K562 (cell line): Measurements from ENCODE around the gene SLC1A4. TPM values are rescaled to one million over a fixed set of nuclear protein-coding genes. Genes with fewer than 3 reads are reported as not detected.

Experiments
- DIDO1 ChIP-seq: fragments of 450-650 bp; IDR thresholded peaks from 2 replicates; pipeline ENCODE4 v1.6.1; 2016; ENCODE audit warnings: low read depth, missing biosample characterization, missing genetic modification characterization
- KLF1 ChIP-seq: fragments of 450-650 bp; IDR thresholded peaks from 2 replicates; pipeline ENCODE4 v1.6.1; 2016; ENCODE audit warnings: missing genetic modification characterization, missing compliant biosample characterization
- SMARCC2 ChIP-seq: fragments of 450-650 bp; IDR thresholded peaks from 2 replicates; pipeline ENCODE4 v1.6.1; 2017; ENCODE audit warnings: antibody characterized with exemption, moderate library complexity, mild to moderate bottlenecking, low read depth
- ZNF23 ChIP-seq: fragments of 250-450 bp; sonication (Bioruptor Pico); IDR thresholded peaks from 2 replicates; pipeline ENCODE4 v1.4.0; 2020; ENCODE audit warnings: mild to moderate bottlenecking
- ZNF436 ChIP-seq: fragments of 250-450, 450-650 bp; sonication (Bioruptor Pico); formaldehyde crosslinking; IDR thresholded peaks from 2 replicates; pipeline ENCODE4 v1.7.0; 2020; ENCODE audit warnings: mild to moderate bottlenecking
- ZNF644 ChIP-seq: fragments of 200-800 bp; sonication (Bioruptor generic); IDR thresholded peaks from 2 replicates; pipeline ENCODE4 v1.6.1; 2016; ENCODE audit warnings: low read depth, missing genetic modification characterization, missing compliant biosample characterization
- ZNF696 ChIP-seq: fragments of 250-450 bp; sonication (Bioruptor Pico); conservative IDR thresholded peaks from 2 replicates; pipeline ENCODE4 v1.4.0; 2020; ENCODE audit warnings: mild to moderate bottlenecking, moderate library complexity
- polyA plus RNA-seq, 8 experiments: library from polyadenylated mRNA; depleted of rRNA in 4 of 8; stranded (reverse) in 5 of 8; unstranded in 3 of 8; fragments of >200 nt; fragmentation: Nextera tagmentation in 2 of 8; fragmentation: Illumina TruSeq in 1 of 8; extraction: Ambion mirVana in 2 of 8; extraction: Trizol in 1 of 8; gene quantifications; 2 replicates each; pipeline versions ENCODE4 v1.2.1 to v1.2.3, GENCODE V29; 2011 to 2014; ENCODE audit warnings: inconsistent platforms in 1 of 8, missing spikeins in 1 of 8
- total RNA-seq, 7 experiments: library from RNA; depleted of rRNA in 6 of 7; stranded (reverse); fragments of >200 nt in 6 of 7; fragmentation: Illumina TruSeq in 2 of 7; extraction: Trizol in 2 of 7; gene quantifications; 2 replicates each; pipeline versions ENCODE4 v1.2.1 to v1.2.3, GENCODE V29; 2011 to 2021; ENCODE audit warnings: low replicate concordance in 1 of 7
- TF ChIP-seq, protein P1 (sequence below), 2 experiments: fragments of 450-650 bp in 1 of 2; IDR thresholded peaks; 2 replicates each; pipeline ENCODE4 v1.6.1; 2011 to 2017; ENCODE audit warnings: low read depth in 2 of 2, antibody characterized with exemption in 1 of 2, borderline replicate concordance in 1 of 2, low read length in 1 of 2, mild to moderate bottlenecking in 1 of 2, mixed read lengths in 1 of 2; ENCODE audit not compliant: control insufficient read depth in 1 of 2
- TF ChIP-seq, protein P2 (sequence below): sonication (generic); formaldehyde crosslinking; IDR thresholded peaks from 2 replicates; pipeline ENCODE4 v1.5.0; 2020; ENCODE audit warnings: missing genetic modification reagents
- TF ChIP-seq, protein P3 (sequence below): fragments of 250-450 bp; sonication (Bioruptor Pico); IDR thresholded peaks from 2 replicates; pipeline ENCODE4 v1.8.0; 2021; ENCODE audit warnings: moderate library complexity, mild to moderate bottlenecking, inconsistent platforms
- TF ChIP-seq, protein P4 (sequence below): IDR thresholded peaks from 2 replicates; pipeline ENCODE4 v1.6.1; 2011; ENCODE audit warnings: borderline replicate concordance, low read depth, mild to moderate bottlenecking, moderate library complexity, low read length; ENCODE audit not compliant: insufficient read depth, poor library complexity, severe bottlenecking
- TF ChIP-seq, protein P5 (sequence below): fragments of 250-450 bp; sonication (Bioruptor Pico); IDR thresholded peaks from 2 replicates; pipeline ENCODE4 v1.5.0; 2021; ENCODE audit warnings: mild to moderate bottlenecking, borderline replicate concordance

SLC1A4 gene
- total and polyA plus RNA-seq, 9 of the 15 experiments (the other 6 are each of a cell fraction or from before 2014, with no cell fraction given), result 4.4 to 24.0 (median 10.9) TPM

DNA sequence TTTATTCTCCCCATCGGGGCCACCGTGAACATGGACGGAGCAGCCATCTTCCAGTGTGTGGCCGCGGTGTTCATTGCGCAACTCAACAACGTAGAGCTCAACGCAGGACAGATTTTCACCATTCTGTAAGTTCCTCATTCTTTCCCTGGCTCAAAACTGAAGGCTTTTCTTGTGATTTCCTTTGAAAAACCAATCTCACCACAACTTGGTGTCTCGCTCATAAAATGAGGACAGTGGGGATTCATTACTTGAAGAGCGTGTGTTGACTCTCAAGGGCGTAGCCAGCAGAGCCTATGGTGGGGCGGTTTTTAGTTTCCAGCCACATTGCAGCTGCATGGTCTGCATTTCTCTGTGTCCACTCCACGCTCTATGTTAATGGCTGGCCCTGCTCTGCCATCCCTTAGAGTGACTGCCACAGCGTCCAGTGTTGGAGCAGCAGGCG lies 29.0 kb downstream of the SLC1A4 start (continued):
- TF ChIP-seq, protein P1, sequence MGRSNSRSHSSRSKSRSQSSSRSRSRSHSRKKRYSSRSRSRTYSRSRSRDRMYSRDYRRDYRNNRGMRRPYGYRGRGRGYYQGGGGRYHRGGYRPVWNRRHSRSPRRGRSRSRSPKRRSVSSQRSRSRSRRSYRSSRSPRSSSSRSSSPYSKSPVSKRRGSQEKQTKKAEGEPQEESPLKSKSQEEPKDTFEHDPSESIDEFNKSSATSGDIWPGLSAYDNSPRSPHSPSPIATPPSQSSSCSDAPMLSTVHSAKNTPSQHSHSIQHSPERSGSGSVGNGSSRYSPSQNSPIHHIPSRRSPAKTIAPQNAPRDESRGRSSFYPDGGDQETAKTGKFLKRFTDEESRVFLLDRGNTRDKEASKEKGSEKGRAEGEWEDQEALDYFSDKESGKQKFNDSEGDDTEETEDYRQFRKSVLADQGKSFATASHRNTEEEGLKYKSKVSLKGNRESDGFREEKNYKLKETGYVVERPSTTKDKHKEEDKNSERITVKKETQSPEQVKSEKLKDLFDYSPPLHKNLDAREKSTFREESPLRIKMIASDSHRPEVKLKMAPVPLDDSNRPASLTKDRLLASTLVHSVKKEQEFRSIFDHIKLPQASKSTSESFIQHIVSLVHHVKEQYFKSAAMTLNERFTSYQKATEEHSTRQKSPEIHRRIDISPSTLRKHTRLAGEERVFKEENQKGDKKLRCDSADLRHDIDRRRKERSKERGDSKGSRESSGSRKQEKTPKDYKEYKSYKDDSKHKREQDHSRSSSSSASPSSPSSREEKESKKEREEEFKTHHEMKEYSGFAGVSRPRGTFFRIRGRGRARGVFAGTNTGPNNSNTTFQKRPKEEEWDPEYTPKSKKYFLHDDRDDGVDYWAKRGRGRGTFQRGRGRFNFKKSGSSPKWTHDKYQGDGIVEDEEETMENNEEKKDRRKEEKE (IDR thresholded peaks at IDR 0.05; ENCODE audit: borderline replicate concordance in 1 of 2, control insufficient read depth in 1 of 2, low read depth in 2 of 2, low read length in 1 of 2), result no peak
- TF ChIP-seq, protein P2, sequence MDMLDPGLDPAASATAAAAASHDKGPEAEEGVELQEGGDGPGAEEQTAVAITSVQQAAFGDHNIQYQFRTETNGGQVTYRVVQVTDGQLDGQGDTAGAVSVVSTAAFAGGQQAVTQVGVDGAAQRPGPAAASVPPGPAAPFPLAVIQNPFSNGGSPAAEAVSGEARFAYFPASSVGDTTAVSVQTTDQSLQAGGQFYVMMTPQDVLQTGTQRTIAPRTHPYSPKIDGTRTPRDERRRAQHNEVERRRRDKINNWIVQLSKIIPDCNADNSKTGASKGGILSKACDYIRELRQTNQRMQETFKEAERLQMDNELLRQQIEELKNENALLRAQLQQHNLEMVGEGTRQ (CRISPR knock-in tag), result no peak
- no peak for TF ChIP-seq DIDO1 (tag)
- TF ChIP-seq, protein P3, sequence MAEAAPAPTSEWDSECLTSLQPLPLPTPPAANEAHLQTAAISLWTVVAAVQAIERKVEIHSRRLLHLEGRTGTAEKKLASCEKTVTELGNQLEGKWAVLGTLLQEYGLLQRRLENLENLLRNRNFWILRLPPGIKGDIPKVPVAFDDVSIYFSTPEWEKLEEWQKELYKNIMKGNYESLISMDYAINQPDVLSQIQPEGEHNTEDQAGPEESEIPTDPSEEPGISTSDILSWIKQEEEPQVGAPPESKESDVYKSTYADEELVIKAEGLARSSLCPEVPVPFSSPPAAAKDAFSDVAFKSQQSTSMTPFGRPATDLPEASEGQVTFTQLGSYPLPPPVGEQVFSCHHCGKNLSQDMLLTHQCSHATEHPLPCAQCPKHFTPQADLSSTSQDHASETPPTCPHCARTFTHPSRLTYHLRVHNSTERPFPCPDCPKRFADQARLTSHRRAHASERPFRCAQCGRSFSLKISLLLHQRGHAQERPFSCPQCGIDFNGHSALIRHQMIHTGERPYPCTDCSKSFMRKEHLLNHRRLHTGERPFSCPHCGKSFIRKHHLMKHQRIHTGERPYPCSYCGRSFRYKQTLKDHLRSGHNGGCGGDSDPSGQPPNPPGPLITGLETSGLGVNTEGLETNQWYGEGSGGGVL (CRISPR knock-in tag), result no peak
- TF ChIP-seq SMARCC2, result no peak
- TF ChIP-seq, protein P4, sequence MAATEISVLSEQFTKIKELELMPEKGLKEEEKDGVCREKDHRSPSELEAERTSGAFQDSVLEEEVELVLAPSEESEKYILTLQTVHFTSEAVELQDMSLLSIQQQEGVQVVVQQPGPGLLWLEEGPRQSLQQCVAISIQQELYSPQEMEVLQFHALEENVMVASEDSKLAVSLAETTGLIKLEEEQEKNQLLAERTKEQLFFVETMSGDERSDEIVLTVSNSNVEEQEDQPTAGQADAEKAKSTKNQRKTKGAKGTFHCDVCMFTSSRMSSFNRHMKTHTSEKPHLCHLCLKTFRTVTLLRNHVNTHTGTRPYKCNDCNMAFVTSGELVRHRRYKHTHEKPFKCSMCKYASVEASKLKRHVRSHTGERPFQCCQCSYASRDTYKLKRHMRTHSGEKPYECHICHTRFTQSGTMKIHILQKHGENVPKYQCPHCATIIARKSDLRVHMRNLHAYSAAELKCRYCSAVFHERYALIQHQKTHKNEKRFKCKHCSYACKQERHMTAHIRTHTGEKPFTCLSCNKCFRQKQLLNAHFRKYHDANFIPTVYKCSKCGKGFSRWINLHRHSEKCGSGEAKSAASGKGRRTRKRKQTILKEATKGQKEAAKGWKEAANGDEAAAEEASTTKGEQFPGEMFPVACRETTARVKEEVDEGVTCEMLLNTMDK, result no peak
- TF ChIP-seq, protein P5, sequence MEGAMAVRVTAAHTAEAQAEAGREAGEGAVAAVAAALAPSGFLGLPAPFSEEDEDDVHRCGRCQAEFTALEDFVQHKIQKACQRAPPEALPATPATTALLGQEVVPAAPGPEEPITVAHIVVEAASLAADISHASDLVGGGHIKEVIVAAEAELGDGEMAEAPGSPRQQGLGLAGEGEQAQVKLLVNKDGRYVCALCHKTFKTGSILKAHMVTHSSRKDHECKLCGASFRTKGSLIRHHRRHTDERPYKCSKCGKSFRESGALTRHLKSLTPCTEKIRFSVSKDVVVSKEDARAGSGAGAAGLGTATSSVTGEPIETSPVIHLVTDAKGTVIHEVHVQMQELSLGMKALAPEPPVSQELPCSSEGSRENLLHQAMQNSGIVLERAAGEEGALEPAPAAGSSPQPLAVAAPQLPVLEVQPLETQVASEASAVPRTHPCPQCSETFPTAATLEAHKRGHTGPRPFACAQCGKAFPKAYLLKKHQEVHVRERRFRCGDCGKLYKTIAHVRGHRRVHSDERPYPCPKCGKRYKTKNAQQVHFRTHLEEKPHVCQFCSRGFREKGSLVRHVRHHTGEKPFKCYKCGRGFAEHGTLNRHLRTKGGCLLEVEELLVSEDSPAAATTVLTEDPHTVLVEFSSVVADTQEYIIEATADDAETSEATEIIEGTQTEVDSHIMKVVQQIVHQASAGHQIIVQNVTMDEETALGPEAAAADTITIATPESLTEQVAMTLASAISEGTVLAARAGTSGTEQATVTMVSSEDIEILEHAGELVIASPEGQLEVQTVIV (CRISPR knock-in tag), result no peak
- TF ChIP-seq ZNF696 (CRISPR knock-in tag), result no peak
- no peak for TF ChIP-seq KLF1 (tag)
- TF ChIP-seq ZNF436, result no peak
- TF ChIP-seq ZNF23, result no peak
- no peak for TF ChIP-seq ZNF644 (tag)
